HL-60 (cell line): Measurements from ENCODE around the gene FLAD1.

Source experiments
- DNase-seq, 2 experiments: peaks; one replicate each; pipeline ENCODE4 v3.0.0-alpha.2; 2010 to 2020; ENCODE audit warnings: low read depth in 1 of 2, low spot score in 1 of 2
- H3K27ac ChIP-seq: fragments of 250-450 bp; sonication (Bioruptor Pico); replicated peaks from 2 replicates; pipeline ENCODE4 v1.5.1; 2020; ENCODE audit warnings: mild to moderate bottlenecking, moderate library complexity
- H3K27me3 ChIP-seq: fragments of 250-450 bp; sonication (Bioruptor Pico); 2 replicates; pipeline ENCODE4 v1.5.1; 2021; ENCODE audit warnings: mild to moderate bottlenecking, moderate library complexity; ENCODE audit not compliant: insufficient read depth, poor library complexity, severe bottlenecking
- H3K4me3 ChIP-seq: replicated peaks from 2 replicates; pipeline ENCODE4 v1.5.1; 2011; ENCODE audit warnings: mild to moderate bottlenecking, control low read depth, low read length; ENCODE audit not compliant: insufficient read depth
- CTCF ChIP-seq: IDR thresholded peaks from one replicate; pipeline ENCODE4 v1.5.1; 2011; ENCODE audit warnings: low read length, control low read depth, inconsistent platforms; ENCODE audit not compliant: insufficient read depth
- GABPA ChIP-seq: IDR thresholded peaks from 2 replicates; pipeline ENCODE4 v1.6.1; 2012; ENCODE audit warnings: low read depth
- POLR2AphosphoS5 ChIP-seq: IDR thresholded peaks from 2 replicates; pipeline ENCODE4 v1.6.1; 2012; ENCODE audit warnings: low read depth
- REST ChIP-seq: IDR thresholded peaks from 2 replicates; pipeline ENCODE4 v1.6.1; 2012; ENCODE audit warnings: low read depth; ENCODE audit not compliant: insufficient replicate concordance
- SPI1 ChIP-seq: IDR thresholded peaks from 2 replicates; pipeline ENCODE4 v1.6.1; 2012; ENCODE audit warnings: low read depth, mild to moderate bottlenecking, borderline replicate concordance

FLAD1 gene

GRCh38 chr1:154987326-154987725 is 4.2 kb downstream of the FLAD1 start:
- no peak overlapping the region for H3K27ac ChIP-seq
- no peak for TF ChIP-seq SPI1
- no peak for TF ChIP-seq CTCF
- TF ChIP-seq POLR2AphosphoS5: 0 out of 2 replicates have a peak, but pooled peaks have one; percentile 23
- no peak for TF ChIP-seq GABPA
- TF ChIP-seq REST: no peak
- H3K4me3 ChIP-seq: no peak overlapping the region
- H3K27me3 ChIP-seq: no peaks in the 10 kb centered on the region
- peak in 1 of 2 experiments; percentile 41 for DNase-seq

GRCh38 chr1:154988058-154988954 is 5.2 kb downstream of the FLAD1 start:
- no peak overlapping the region for H3K27ac ChIP-seq
- DNase-seq: no peak
- TF ChIP-seq REST: no peak
- no peak for TF ChIP-seq GABPA
- TF ChIP-seq POLR2AphosphoS5: no peak
- no peak for TF ChIP-seq SPI1
- no peak for TF ChIP-seq CTCF

GRCh38 chr1:154989195-154989860 is 6.2 kb downstream of the FLAD1 start:
- no peak for TF ChIP-seq CTCF
- no peak for TF ChIP-seq GABPA
- TF ChIP-seq POLR2AphosphoS5: no peak
- TF ChIP-seq SPI1: no peak
- TF ChIP-seq REST: no peak
- DNase-seq: no peak

More at GRCh38 chr1:154988058-154988954, 5.2 kb downstream of the FLAD1 start:
- H3K4me3 ChIP-seq: no peak overlapping the region
- no peaks in the 10 kb centered on the region for H3K27me3 ChIP-seq

More at GRCh38 chr1:154989195-154989860, 6.2 kb downstream of the FLAD1 start:
- Histone ChIP-seq H3K4me3 (no peak overlapping the region), H3K27me3 (no peaks in the 10 kb centered on the region), H3K27ac (no peak overlapping the region)
